Astrocyte of the hippocampus (primary cell): ENCODE results near the gene NPHS1.

Experiments used
- DNase-seq: peaks from one replicate; pipeline ENCODE4 v3.0.0; 2011; ENCODE audit warnings: low read depth, low spot score

NPHS1 gene

GRCh38 chr19:35788205-35788960 lies 63.9 kb downstream of the NPHS1 start:
- DNase-seq = no peak

GRCh38 chr19:35787227-35787799 lies 65.0 kb downstream of the NPHS1 start:
- DNase-seq = no peak

GRCh38 chr19:35786299-35787160 lies 65.8 kb downstream of the NPHS1 start:
- DNase-seq = no peak

- DNase-seq = no peak
Observed at GRCh38 chr19:35785339-35785627, 67.0 kb downstream of the NPHS1 start.

GRCh38 chr19:35784503-35785338 lies 67.6 kb downstream of the NPHS1 start:
- no peak for DNase-seq

GRCh38 chr19:35783469-35784434 lies 68.6 kb downstream of the NPHS1 start:
- DNase-seq = no peak

GRCh38 chr19:35782589-35782988 lies 69.7 kb downstream of the NPHS1 start:
- no peak for DNase-seq

- DNase-seq = no peak
Observed at GRCh38 chr19:35781650-35782049, 70.7 kb downstream of the NPHS1 start.

- DNase-seq = no peak
Observed at GRCh38 chr19:35780717-35781116, 71.6 kb downstream of the NPHS1 start.

- no peak for DNase-seq
Observed at GRCh38 chr19:35780058-35780457, 72.2 kb downstream of the NPHS1 start.

GRCh38 chr19:35779033-35779432 lies 73.3 kb downstream of the NPHS1 start:
- DNase-seq = no peak

GRCh38 chr19:35777961-35778360 lies 74.3 kb downstream of the NPHS1 start:
- no peak for DNase-seq

- DNase-seq = no peak
Observed at GRCh38 chr19:35777086-35777841, 75.0 kb downstream of the NPHS1 start.

GRCh38 chr19:35776102-35776788 lies 76.1 kb downstream of the NPHS1 start:
- no peak for DNase-seq
